ACC112 (cell line): ENCODE results near the gene MUC22.
"Not testable (repeated sequence)": the region's sequence is repeated elsewhere in the genome, so short reads cannot be mapped to it uniquely, and the experiment has no call there.

ENCODE experiments used
- H2AFZ ChIP-seq: fragments of 200-600 bp; sonication (generic); one replicate; pipeline ENCODE4 v1.6.0; 2017; ENCODE audit warnings: antibody characterized with exemption, low read length; ENCODE audit not compliant: unreplicated experiment
- H3K27ac ChIP-seq: fragments of 200-600 bp; sonication (generic); 2 replicates; pipeline ENCODE4 v1.5.1; 2014; ENCODE audit warnings: low read depth, mild to moderate bottlenecking, antibody characterized with exemption, low read length, moderate library complexity
- H3K27me3 ChIP-seq: fragments of 200-600 bp; sonication (generic); 2 replicates; pipeline ENCODE4 v1.6.1; 2014; ENCODE audit warnings: mild to moderate bottlenecking, antibody characterized with exemption, low read length, moderate library complexity, mixed read lengths; ENCODE audit not compliant: insufficient read depth
- H3K36me3 ChIP-seq: fragments of 200-600 bp; sonication (generic); 2 replicates; pipeline ENCODE4 v1.6.1; 2016; ENCODE audit warnings: mild to moderate bottlenecking, antibody characterized with exemption, low read length, moderate library complexity, mixed read lengths; ENCODE audit not compliant: insufficient read depth
- H3K4me1 ChIP-seq: fragments of 200-600 bp; sonication (generic); one replicate; pipeline ENCODE4 v1.6.1; 2016; ENCODE audit warnings: low read length, mixed read lengths; ENCODE audit not compliant: insufficient read depth, unreplicated experiment, control insufficient read depth
- H3K4me3 ChIP-seq: fragments of 200-600 bp; sonication (generic); 2 replicates; pipeline ENCODE4 v1.5.1; 2014; ENCODE audit warnings: mild to moderate bottlenecking, low read depth, low read length
- H3K79me2 ChIP-seq: fragments of 200-600 bp; sonication (generic); one replicate; pipeline ENCODE4 v1.6.0; 2016; ENCODE audit warnings: low read length; ENCODE audit not compliant: control insufficient read depth, unreplicated experiment, insufficient read depth

MUC22 gene

GRCh38 chr6:31057426-31058003, 47.2 kb downstream of the MUC22 start:
- Histone ChIP-seq H3K27me3 (peaks cover 11% of the 10 kb centered on the region), H3K36me3 (no peaks in the 10 kb centered on the region)

GRCh38 chr6:31058128-31058894, 48.0 kb downstream of the MUC22 start:
- H3K27ac ChIP-seq, result peak overlapping the region; percentile 38; the same call in 1 of the 2 replicates

More at GRCh38 chr6:31057426-31058003, 47.2 kb downstream of the MUC22 start:
- H3K27ac ChIP-seq, result peak overlapping the region; percentile 38; the same call in 1 of the 2 replicates
- peaks cover 21% of the 10 kb centered on the region for H3K4me1 ChIP-seq
- H3K79me2 ChIP-seq, result no peaks in the 10 kb centered on the region
- no peak overlapping the region for H2AFZ ChIP-seq
- H3K4me3 ChIP-seq, result peak overlapping the region; percentile 1

GRCh38 chr6:31060145-31060544, 49.9 kb downstream of the MUC22 start:
- Histone ChIP-seq H3K4me1 (peaks cover 21% of the 10 kb centered on the region), H3K27me3 (peaks cover 7% of the 10 kb centered on the region; the same call in 1 of the 2 replicates), H3K27ac (no peak overlapping the region), H3K4me3 (no peak overlapping the region), H3K79me2 (no peaks in the 10 kb centered on the region), H2AFZ (no peak overlapping the region), H3K36me3 (no peaks in the 10 kb centered on the region)

More at GRCh38 chr6:31058128-31058894, 48.0 kb downstream of the MUC22 start:
- no peak overlapping the region for H2AFZ ChIP-seq
- H3K36me3 ChIP-seq, result no peaks in the 10 kb centered on the region
- peaks cover 13% of the 10 kb centered on the region for H3K27me3 ChIP-seq
- peaks cover 21% of the 10 kb centered on the region for H3K4me1 ChIP-seq
- no peaks in the 10 kb centered on the region for H3K79me2 ChIP-seq
- peak overlapping the region; percentile 1 for H3K4me3 ChIP-seq

GRCh38 chr6:31063906-31064435, 53.7 kb downstream of the MUC22 start:
- H2AFZ ChIP-seq, result no peak overlapping the region
- H3K4me1 ChIP-seq, result no peaks in the 10 kb centered on the region
- no peak overlapping the region for H3K4me3 ChIP-seq
- no peak overlapping the region for H3K27ac ChIP-seq
- H3K36me3 ChIP-seq, result no peaks in the 10 kb centered on the region
- H3K79me2 ChIP-seq, result no peaks in the 10 kb centered on the region
- H3K27me3 ChIP-seq, result peaks cover 7% of the 10 kb centered on the region; the same call in 1 of the 2 replicates

GRCh38 chr6:31065556-31065955, 55.3 kb downstream of the MUC22 start:
- Histone ChIP-seq H3K4me3 (no peak overlapping the region), H3K36me3 (no peaks in the 10 kb centered on the region), H3K4me1 (no peaks in the 10 kb centered on the region), H3K79me2 (no peaks in the 10 kb centered on the region), H3K27me3 (peaks cover 7% of the 10 kb centered on the region; the same call in 1 of the 2 replicates), H3K27ac (no peak overlapping the region), H2AFZ (no peak overlapping the region)

- not testable (repeated sequence) for H3K4me1 ChIP-seq, H3K27me3 ChIP-seq, H3K36me3 ChIP-seq, H2AFZ ChIP-seq, H3K79me2 ChIP-seq, H3K4me3 ChIP-seq, H3K27ac ChIP-seq
Observed at GRCh38 chr6:31067028-31067427, 56.8 kb downstream of the MUC22 start.

GRCh38 chr6:31067891-31068668, 57.8 kb downstream of the MUC22 start:
- not testable (repeated sequence) for H3K27ac ChIP-seq, H3K27me3 ChIP-seq, H3K79me2 ChIP-seq, H3K36me3 ChIP-seq, H2AFZ ChIP-seq, H3K4me3 ChIP-seq
- peaks cover 11% of the 10 kb centered on the region for H3K4me1 ChIP-seq

- H3K27ac ChIP-seq, result no peak overlapping the region
- no peaks in the 10 kb centered on the region for H3K36me3 ChIP-seq
- H3K27me3 ChIP-seq, result no peaks in the 10 kb centered on the region
- no peak overlapping the region for H2AFZ ChIP-seq
- H3K4me1 ChIP-seq, result peaks cover 16% of the 10 kb centered on the region
- H3K79me2 ChIP-seq, result no peaks in the 10 kb centered on the region
- no peak overlapping the region for H3K4me3 ChIP-seq
Observed at GRCh38 chr6:31068669-31069340, 58.5 kb downstream of the MUC22 start.

- Histone ChIP-seq H2AFZ (peak overlapping the region; percentile 6), H3K79me2 (no peaks in the 10 kb centered on the region), H3K27ac (no peak overlapping the region), H3K4me1 (peaks cover 19% of the 10 kb centered on the region), H3K36me3 (no peaks in the 10 kb centered on the region), H3K4me3 (no peak overlapping the region), H3K27me3 (no peaks in the 10 kb centered on the region)
Observed at GRCh38 chr6:31070711-31071197, 60.5 kb downstream of the MUC22 start.

- Histone ChIP-seq H3K4me3 (no peak overlapping the region), H3K27me3 (no peaks in the 10 kb centered on the region), H3K79me2 (no peaks in the 10 kb centered on the region), H3K27ac (no peak overlapping the region), H3K4me1 (peaks cover 20% of the 10 kb centered on the region), H2AFZ (no peak overlapping the region), H3K36me3 (no peaks in the 10 kb centered on the region)
Observed at GRCh38 chr6:31074401-31074800, 64.1 kb downstream of the MUC22 start.
